Measurements from ENCODE around the gene PCDH9.

PCDH9 gene

DNA sequence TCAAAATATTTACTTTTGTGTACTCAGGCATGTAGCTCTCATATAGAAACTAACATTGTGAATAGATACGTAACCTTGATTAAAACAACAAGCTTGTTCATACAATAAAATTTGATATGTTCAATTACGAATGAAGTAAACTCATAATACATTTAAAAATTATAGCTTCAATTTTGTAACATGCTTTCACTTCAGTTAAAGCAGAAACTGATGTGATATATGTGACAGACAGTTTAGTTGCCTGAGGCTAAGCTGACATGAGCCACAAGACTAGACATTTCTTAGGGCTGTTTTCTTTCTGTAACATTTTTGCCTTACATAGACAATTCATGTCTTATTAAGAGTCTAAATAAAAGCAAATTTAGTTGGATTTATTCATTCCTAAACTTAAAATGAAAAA lies 526.0 kb downstream of the PCDH9 start:
- no peak for DNase-seq (ENCODE audit: low spot score)
- TF ChIP-seq, protein P1, sequence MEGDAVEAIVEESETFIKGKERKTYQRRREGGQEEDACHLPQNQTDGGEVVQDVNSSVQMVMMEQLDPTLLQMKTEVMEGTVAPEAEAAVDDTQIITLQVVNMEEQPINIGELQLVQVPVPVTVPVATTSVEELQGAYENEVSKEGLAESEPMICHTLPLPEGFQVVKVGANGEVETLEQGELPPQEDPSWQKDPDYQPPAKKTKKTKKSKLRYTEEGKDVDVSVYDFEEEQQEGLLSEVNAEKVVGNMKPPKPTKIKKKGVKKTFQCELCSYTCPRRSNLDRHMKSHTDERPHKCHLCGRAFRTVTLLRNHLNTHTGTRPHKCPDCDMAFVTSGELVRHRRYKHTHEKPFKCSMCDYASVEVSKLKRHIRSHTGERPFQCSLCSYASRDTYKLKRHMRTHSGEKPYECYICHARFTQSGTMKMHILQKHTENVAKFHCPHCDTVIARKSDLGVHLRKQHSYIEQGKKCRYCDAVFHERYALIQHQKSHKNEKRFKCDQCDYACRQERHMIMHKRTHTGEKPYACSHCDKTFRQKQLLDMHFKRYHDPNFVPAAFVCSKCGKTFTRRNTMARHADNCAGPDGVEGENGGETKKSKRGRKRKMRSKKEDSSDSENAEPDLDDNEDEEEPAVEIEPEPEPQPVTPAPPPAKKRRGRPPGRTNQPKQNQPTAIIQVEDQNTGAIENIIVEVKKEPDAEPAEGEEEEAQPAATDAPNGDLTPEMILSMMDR (IDR thresholded peaks at IDR 0.05; ENCODE audit: extremely low read depth, missing control alignments): no peak

DNA sequence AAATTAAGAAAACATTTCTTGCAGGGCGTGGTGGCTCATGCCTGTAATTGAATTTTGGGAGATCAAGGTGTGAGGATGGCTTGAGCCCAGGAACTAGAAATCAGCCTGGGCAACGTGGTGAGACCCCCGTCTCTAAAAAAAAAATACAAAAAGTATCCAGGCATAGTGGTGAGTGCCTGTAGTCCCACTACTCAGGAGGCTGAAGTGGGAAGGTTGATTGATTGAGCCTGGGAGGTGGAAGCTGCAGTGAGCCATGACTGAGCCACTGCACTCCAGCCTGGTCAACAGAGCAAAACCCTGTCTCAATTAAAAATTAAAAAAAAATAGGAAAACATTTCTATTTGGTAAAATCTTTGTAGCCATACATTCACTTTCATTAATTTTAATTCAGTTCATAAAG lies 526.5 kb downstream of the PCDH9 start:
- TF ChIP-seq, protein P1 (IDR thresholded peaks at IDR 0.05; ENCODE audit: extremely low read depth, missing control alignments): no peak
- no peak for DNase-seq (ENCODE audit: low spot score)

DNA sequence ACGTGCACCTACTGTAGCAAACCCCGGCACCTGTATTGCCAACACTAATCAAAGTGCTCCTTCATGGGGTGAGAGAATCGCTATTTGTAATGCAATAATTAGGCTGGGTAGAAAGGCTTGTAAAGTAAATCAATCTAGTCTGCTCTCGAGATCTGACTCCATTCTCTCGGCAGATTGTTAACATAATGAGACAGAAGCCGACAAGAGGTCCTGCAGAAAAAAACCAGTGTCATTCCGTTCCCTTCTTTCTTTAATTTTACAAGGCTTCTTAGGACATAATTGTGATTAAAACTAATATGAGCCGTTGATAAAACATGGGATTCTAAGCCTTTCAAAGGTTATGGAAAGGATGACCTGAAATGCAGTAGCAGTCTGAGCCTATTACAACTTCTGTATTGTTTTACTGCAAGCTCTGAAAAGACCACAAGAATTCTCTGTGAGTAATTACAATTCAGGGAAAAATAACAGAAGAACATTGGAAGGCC lies 530.0 kb downstream of the PCDH9 start:
- no peak for DNase-seq (ENCODE audit: low spot score)
- TF ChIP-seq, protein P1 (IDR thresholded peaks at IDR 0.05; ENCODE audit: extremely low read depth, missing control alignments): no peak

DNA sequence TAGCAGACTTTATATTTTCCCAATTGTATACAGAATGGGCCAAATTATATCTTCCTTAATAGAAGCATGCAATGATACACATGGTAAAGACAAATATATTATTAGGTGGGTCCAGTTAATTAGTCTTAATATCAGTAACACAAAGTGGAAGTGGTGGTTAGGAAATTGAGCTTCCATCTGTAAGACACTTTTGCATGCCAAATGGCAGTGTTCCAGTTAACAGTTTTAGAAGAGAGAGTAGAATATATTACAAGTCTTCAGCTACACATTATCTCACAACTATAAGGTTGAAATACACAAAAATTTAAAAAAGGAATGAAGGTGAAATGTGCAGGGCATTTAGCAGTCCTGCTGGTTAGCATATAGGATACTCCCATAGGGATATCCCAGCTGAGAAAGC lies 536.5 kb downstream of the PCDH9 start:
- DNase-seq (ENCODE audit: low spot score): no peak
- TF ChIP-seq, protein P1 (IDR thresholded peaks at IDR 0.05; ENCODE audit: extremely low read depth, missing control alignments): no peak

DNA sequence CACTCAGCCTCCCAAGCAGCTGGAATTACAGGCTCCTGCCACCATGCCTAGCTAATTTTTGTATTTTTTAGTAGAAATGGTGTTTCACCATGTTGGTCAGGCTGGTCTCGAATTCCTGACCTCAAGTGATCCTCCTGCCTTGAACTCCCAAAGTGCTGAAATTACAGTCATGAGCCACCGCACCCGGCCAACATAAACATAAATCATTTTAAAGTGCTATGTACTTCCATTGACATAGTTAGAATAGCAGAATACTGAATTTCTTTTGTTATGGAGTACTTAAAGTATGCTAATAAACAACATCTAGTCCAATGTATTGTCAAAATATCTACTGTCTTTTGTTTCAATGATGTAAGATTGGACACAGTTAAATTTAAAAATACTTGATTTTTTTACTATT lies 539.0 kb downstream of the PCDH9 start:
- no peak for DNase-seq (ENCODE audit: low spot score)
- TF ChIP-seq, protein P1 (IDR thresholded peaks at IDR 0.05; ENCODE audit: extremely low read depth, missing control alignments): no peak

DNA sequence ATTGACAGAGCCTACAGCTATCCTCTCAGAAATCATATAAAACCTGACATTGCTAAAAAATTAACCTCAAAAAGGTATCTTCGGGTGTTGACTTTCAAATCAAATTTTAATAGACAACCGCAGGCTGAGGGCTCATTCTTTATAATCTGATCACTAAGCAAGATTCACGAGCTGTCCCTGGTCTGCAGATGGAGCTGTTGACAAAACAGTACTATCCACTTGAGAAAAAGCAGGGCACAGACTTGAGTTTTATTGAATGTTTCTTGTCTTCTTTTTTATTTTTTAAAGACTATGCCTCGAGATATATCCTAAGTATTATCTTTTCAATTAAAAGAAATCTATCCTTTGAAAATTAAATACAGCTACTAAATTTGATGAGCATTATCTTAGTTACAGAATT lies 540.5 kb downstream of the PCDH9 start:
- TF ChIP-seq, protein P1 (IDR thresholded peaks at IDR 0.05; ENCODE audit: extremely low read depth, missing control alignments): no peak
- DNase-seq (ENCODE audit: low spot score): no peak

DNA sequence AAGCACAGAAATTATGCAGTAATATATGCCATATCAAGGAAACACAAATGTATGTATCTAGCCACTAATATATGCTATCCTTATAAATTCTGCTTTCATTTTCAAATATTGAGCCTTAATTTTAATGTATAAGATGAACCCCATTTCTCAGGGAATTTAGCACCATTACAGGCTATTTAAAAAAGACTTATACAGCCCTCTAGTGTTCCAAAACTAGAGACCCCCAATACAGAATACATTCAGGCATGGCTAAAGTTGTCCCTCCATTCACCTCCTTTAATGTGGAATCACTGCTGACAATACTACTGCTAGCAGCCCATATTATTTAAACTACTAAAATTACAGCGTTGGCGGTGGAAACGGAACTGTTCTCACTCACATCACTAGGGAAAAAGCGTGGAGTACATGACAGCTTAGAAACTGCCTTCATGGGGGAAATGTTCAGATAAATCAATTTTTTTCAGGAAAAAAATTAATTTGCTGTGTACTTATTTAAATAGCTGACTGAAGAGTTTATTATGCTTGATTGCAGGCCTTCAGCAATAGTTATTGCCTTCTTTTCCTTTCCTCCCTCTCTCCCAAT lies 541.0 kb downstream of the PCDH9 start:
- no peak for DNase-seq (ENCODE audit: low spot score)
- TF ChIP-seq, protein P1 (IDR thresholded peaks at IDR 0.05; ENCODE audit: extremely low read depth, missing control alignments): no peak

Measured in GM20000 (cell line).